ENCODE measurements around the gene KLK1. TPM values are rescaled to one million over a fixed set of nuclear protein-coding genes. Genes with fewer than 3 reads are reported as not detected.
"Not testable (repeated sequence)": the region's sequence is repeated elsewhere in the genome, so short reads cannot be mapped to it uniquely, and the experiment has no call there.

KLK1 gene
- total RNA-seq, 1 donor from 2014 or later = 3.0 TPM

GRCh38 chr19:50817941-50818858 is 5.4 kb downstream of the KLK1 start:
- DNase-seq = peak; percentile 92
- Mint-ChIP-seq H3K4me3 (peak overlapping the region; percentile 77), H3K9me3 (peaks cover 3% of the 10 kb centered on the region), H3K4me1 (peaks cover 35% of the 10 kb centered on the region), H3K36me3 (ENCODE audit: low read depth) (peaks cover 3% of the 10 kb centered on the region), H3K27ac (peak overlapping the region; percentile 71), H3K27me3 (peaks cover 38% of the 10 kb centered on the region)
- intact Hi-C loops (cut with micrococcal nuclease) = loop anchor here (1.0 kb wide), 2 partner anchors 14 to 18 kb away; no protein-coding TSS in a partner anchor

GRCh38 chr19:50815439-50815838 is 8.1 kb downstream of the KLK1 start:
- H3K27me3 Mint-ChIP-seq = peaks cover 25% of the 10 kb centered on the region
- DNase-seq = no peak
- H3K27ac Mint-ChIP-seq = no peak overlapping the region
- peaks cover 30% of the 10 kb centered on the region for H3K4me1 Mint-ChIP-seq
- H3K4me3 Mint-ChIP-seq = no peak overlapping the region
- peaks cover 3% of the 10 kb centered on the region for H3K36me3 Mint-ChIP-seq (ENCODE audit: low read depth)
- intact Hi-C loops (cut with micrococcal nuclease) = no loop called here
- peaks cover 7% of the 10 kb centered on the region for H3K9me3 Mint-ChIP-seq

GRCh38 chr19:50814883-50815282 is 8.7 kb downstream of the KLK1 start:
- Mint-ChIP-seq H3K9me3 (peaks cover 11% of the 10 kb centered on the region), H3K4me1 (peaks cover 24% of the 10 kb centered on the region), H3K27me3 (peaks cover 21% of the 10 kb centered on the region), H3K4me3 (no peak overlapping the region), H3K27ac (no peak overlapping the region), H3K36me3 (ENCODE audit: low read depth) (peaks cover 3% of the 10 kb centered on the region)
- intact Hi-C loops (cut with micrococcal nuclease) = no loop called here
- no peak for DNase-seq

- peaks cover 10% of the 10 kb centered on the region for H3K4me1 Mint-ChIP-seq
- intact Hi-C loops (cut with micrococcal nuclease) = no loop called here
- H3K36me3 Mint-ChIP-seq (ENCODE audit: low read depth) = peaks cover 3% of the 10 kb centered on the region
- H3K9me3 Mint-ChIP-seq = peaks cover 13% of the 10 kb centered on the region
- H3K27me3 Mint-ChIP-seq = peaks cover 13% of the 10 kb centered on the region
- H3K4me3 Mint-ChIP-seq = no peak overlapping the region
- H3K27ac Mint-ChIP-seq = no peak overlapping the region
- DNase-seq = no peak
Observed at GRCh38 chr19:50812474-50812873, 11.1 kb downstream of the KLK1 start.

GRCh38 chr19:50811622-50812238 is 11.9 kb downstream of the KLK1 start:
- H3K9me3 Mint-ChIP-seq; DNase-seq; H3K36me3 Mint-ChIP-seq (ENCODE audit: low read depth); intact Hi-C loops (cut with micrococcal nuclease); H3K4me1 Mint-ChIP-seq; H3K4me3 Mint-ChIP-seq; H3K27ac Mint-ChIP-seq: not testable (repeated sequence)
- peaks cover 13% of the 10 kb centered on the region for H3K27me3 Mint-ChIP-seq

- Mint-ChIP-seq H3K36me3 (ENCODE audit: low read depth) (peaks cover 5% of the 10 kb centered on the region), H3K4me3 (no peak overlapping the region), H3K27ac (no peak overlapping the region), H3K9me3 (peaks cover 10% of the 10 kb centered on the region), H3K4me1 (peaks cover 8% of the 10 kb centered on the region), H3K27me3 (peaks cover 10% of the 10 kb centered on the region)
- intact Hi-C loops (cut with micrococcal nuclease) = loop anchor here (10.0 kb wide), 1 partner anchor 296 kb away; the partner anchor contains the start of gene CTU1
- DNase-seq = no peak
Observed at GRCh38 chr19:50808856-50809255, 14.7 kb downstream of the KLK1 start.

GRCh38 chr19:50804420-50805272 is 18.9 kb downstream of the KLK1 start:
- Mint-ChIP-seq H3K36me3 (ENCODE audit: low read depth) (peaks cover 38% of the 10 kb centered on the region), H3K4me3 (peak overlapping the region; percentile 96), H3K27me3 (no peaks in the 10 kb centered on the region), H3K27ac (peak overlapping the region; percentile 97), H3K9me3 (no peaks in the 10 kb centered on the region), H3K4me1 (peaks cover 30% of the 10 kb centered on the region)
- DNase-seq = peak; percentile 99
- intact Hi-C loops (cut with micrococcal nuclease) = loop anchor here (1.0 to 10.0 kb wide), 5 partner anchors 13 to 300 kb away; partner anchors contain the start of genes CTU1 and JOSD2

- no peaks in the 10 kb centered on the region for H3K27me3 Mint-ChIP-seq
- H3K27ac Mint-ChIP-seq = peak overlapping the region; percentile 97
- no peaks in the 10 kb centered on the region for H3K9me3 Mint-ChIP-seq
- peaks cover 38% of the 10 kb centered on the region for H3K36me3 Mint-ChIP-seq (ENCODE audit: low read depth)
- DNase-seq = peak; percentile 73
- H3K4me3 Mint-ChIP-seq = peak overlapping the region; percentile 96
- peaks cover 30% of the 10 kb centered on the region for H3K4me1 Mint-ChIP-seq
- intact Hi-C loops (cut with micrococcal nuclease) = loop anchor here (1.0 to 10.0 kb wide), 6 partner anchors 9 to 301 kb away; partner anchors contain the start of genes CTU1 and JOSD2
Observed at GRCh38 chr19:50803633-50804419, 19.8 kb downstream of the KLK1 start.

GRCh38 chr19:50801107-50801506 is 22.5 kb downstream of the KLK1 start:
- Mint-ChIP-seq H3K27me3 (no peaks in the 10 kb centered on the region), H3K27ac (peak overlapping the region; percentile 40), H3K9me3 (no peaks in the 10 kb centered on the region), H3K36me3 (ENCODE audit: low read depth) (peaks cover 52% of the 10 kb centered on the region), H3K4me1 (peaks cover 27% of the 10 kb centered on the region), H3K4me3 (peak overlapping the region; percentile 39)
- intact Hi-C loops (cut with micrococcal nuclease) = loop anchor here (5.0 to 10.0 kb wide), 3 partner anchors 36 to 304 kb away; partner anchors contain the start of gene CTU1
- no peak for DNase-seq

GRCh38 chr19:50799547-50799851 is 24.1 kb downstream of the KLK1 start:
- Mint-ChIP-seq H3K9me3 (no peaks in the 10 kb centered on the region), H3K4me1 (peaks cover 22% of the 10 kb centered on the region), H3K27me3 (no peaks in the 10 kb centered on the region), H3K4me3 (no peak overlapping the region), H3K27ac (no peak overlapping the region), H3K36me3 (ENCODE audit: low read depth) (peaks cover 54% of the 10 kb centered on the region)
- intact Hi-C loops (cut with micrococcal nuclease) = no loop called here
- no peak for DNase-seq

- no peak overlapping the region for H3K4me3 Mint-ChIP-seq
- DNase-seq = no peak
- intact Hi-C loops (cut with micrococcal nuclease) = no loop called here
- H3K9me3 Mint-ChIP-seq = no peaks in the 10 kb centered on the region
- H3K27ac Mint-ChIP-seq = no peak overlapping the region
- H3K36me3 Mint-ChIP-seq (ENCODE audit: low read depth) = peaks cover 51% of the 10 kb centered on the region
- H3K27me3 Mint-ChIP-seq = no peaks in the 10 kb centered on the region
- H3K4me1 Mint-ChIP-seq = peaks cover 25% of the 10 kb centered on the region
Observed at GRCh38 chr19:50798659-50799546, 24.7 kb downstream of the KLK1 start.
